GM12878 (cell line): ENCODE measurements around the gene LIMA1.

Experiments
- BRCA1 ChIP-seq: IDR thresholded peaks from 2 replicates; pipeline ENCODE4 v1.6.1; 2011; ENCODE audit warnings: low read depth, low read length, improper control_type of control experiment
- CHD2 ChIP-seq: IDR thresholded peaks from 2 replicates; pipeline ENCODE4 v1.6.1; 2011; ENCODE audit warnings: low read depth, low read length, improper control_type of control experiment, borderline replicate concordance
- EGR1 ChIP-seq, 2 experiments: IDR thresholded peaks; 1 replicate in 1 of 2; 2 replicates in 1 of 2; pipeline ENCODE4 v1.6.1; 2011 to 2012; ENCODE audit warnings: low read depth in 2 of 2, low read length in 2 of 2, borderline replicate concordance in 1 of 2, mild to moderate bottlenecking in 1 of 2, moderate library complexity in 1 of 2
- EP300 ChIP-seq, 2 experiments: fragments of 150-350 bp in 1 of 2; IDR thresholded peaks; 2 replicates each; pipeline ENCODE4 v1.6.1; 2011 to 2012; ENCODE audit warnings: low read depth in 2 of 2, low read length in 2 of 2, borderline replicate concordance in 1 of 2, improper control_type of control experiment in 1 of 2, inconsistent platforms in 1 of 2; ENCODE audit not compliant: control insufficient read depth in 1 of 2
- HCFC1 ChIP-seq: fragments of 150-350 bp; IDR thresholded peaks from 2 replicates; pipeline ENCODE4 v1.6.1; 2014; ENCODE audit warnings: low read length
- POLR2AphosphoS2 ChIP-seq: IDR thresholded peaks from 2 replicates; pipeline ENCODE4 v1.6.1; 2011; ENCODE audit warnings: low read depth, mild to moderate bottlenecking, low read length, improper control_type of control experiment, moderate library complexity
- POLR2AphosphoS5 ChIP-seq: IDR thresholded peaks from 2 replicates; pipeline ENCODE4 v1.6.1; 2011; ENCODE audit warnings: mild to moderate bottlenecking, low read length, inconsistent platforms
- RAD51 ChIP-seq: fragments of 450-650 bp; IDR thresholded peaks from 2 replicates; pipeline ENCODE4 v1.6.1; 2016; ENCODE audit warnings: moderate library complexity, mild to moderate bottlenecking, inconsistent platforms
- RCOR1 ChIP-seq: conservative IDR thresholded peaks from 2 replicates; pipeline ENCODE4 v1.6.1; 2012; ENCODE audit warnings: low read depth, low read length, improper control_type of control experiment
- RUNX3 ChIP-seq: IDR thresholded peaks from 2 replicates; pipeline ENCODE4 v1.6.1; 2012; ENCODE audit warnings: low read length, inconsistent platforms
- ZNF24 ChIP-seq: fragments of 450-650 bp; IDR thresholded peaks from 2 replicates; pipeline ENCODE4 v1.6.1; 2017; ENCODE audit warnings: antibody characterized with exemption, mild to moderate bottlenecking
- ZNF622 ChIP-seq: fragments of 450-650 bp; IDR thresholded peaks from 2 replicates; pipeline ENCODE4 v1.6.1; 2017; ENCODE audit warnings: mild to moderate bottlenecking, inconsistent platforms
- TF ChIP-seq, protein P1 (sequence below), 3 experiments: IDR thresholded peaks in 2 of 3; conservative IDR thresholded peaks in 1 of 3; 2 replicates each; pipeline ENCODE4 v1.5.1; 2011; ENCODE audit warnings: low read depth in 3 of 3, low read length in 3 of 3, mild to moderate bottlenecking in 3 of 3, control low read depth in 2 of 3, moderate library complexity in 2 of 3, inconsistent platforms in 1 of 3, mixed read lengths in 1 of 3; ENCODE audit not compliant: control insufficient read depth in 2 of 3, insufficient read depth in 1 of 3; ENCODE audit errors: extremely low read depth in 1 of 3
- TF ChIP-seq, protein P2 (sequence below): IDR thresholded peaks from 2 replicates; pipeline ENCODE4 v1.6.1; 2011; ENCODE audit warnings: low read depth, mild to moderate bottlenecking, low read length, moderate library complexity, borderline replicate concordance; ENCODE audit errors: extremely low read depth

- no peak for TF ChIP-seq EGR1 (IDR thresholded peaks at IDR 0.05; ENCODE audit: borderline replicate concordance in 1 of 2, low read depth in 2 of 2, low read length in 2 of 2)
- TF ChIP-seq EP300 (IDR thresholded peaks at IDR 0.05; ENCODE audit: borderline replicate concordance in 1 of 2, control insufficient read depth in 1 of 2, low read depth in 2 of 2, low read length in 2 of 2): no peak
- TF ChIP-seq ZNF24: no peak
- TF ChIP-seq, protein P1, sequence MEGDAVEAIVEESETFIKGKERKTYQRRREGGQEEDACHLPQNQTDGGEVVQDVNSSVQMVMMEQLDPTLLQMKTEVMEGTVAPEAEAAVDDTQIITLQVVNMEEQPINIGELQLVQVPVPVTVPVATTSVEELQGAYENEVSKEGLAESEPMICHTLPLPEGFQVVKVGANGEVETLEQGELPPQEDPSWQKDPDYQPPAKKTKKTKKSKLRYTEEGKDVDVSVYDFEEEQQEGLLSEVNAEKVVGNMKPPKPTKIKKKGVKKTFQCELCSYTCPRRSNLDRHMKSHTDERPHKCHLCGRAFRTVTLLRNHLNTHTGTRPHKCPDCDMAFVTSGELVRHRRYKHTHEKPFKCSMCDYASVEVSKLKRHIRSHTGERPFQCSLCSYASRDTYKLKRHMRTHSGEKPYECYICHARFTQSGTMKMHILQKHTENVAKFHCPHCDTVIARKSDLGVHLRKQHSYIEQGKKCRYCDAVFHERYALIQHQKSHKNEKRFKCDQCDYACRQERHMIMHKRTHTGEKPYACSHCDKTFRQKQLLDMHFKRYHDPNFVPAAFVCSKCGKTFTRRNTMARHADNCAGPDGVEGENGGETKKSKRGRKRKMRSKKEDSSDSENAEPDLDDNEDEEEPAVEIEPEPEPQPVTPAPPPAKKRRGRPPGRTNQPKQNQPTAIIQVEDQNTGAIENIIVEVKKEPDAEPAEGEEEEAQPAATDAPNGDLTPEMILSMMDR (IDR thresholded peaks at IDR 0.05 in 2 of 3, conservative IDR thresholded peaks at IDR 0.05 in 1 of 3; ENCODE audit: control insufficient read depth in 2 of 3, extremely low read depth in 1 of 3, insufficient read depth in 1 of 3, low read depth in 3 of 3, low read length in 3 of 3): no peak
- TF ChIP-seq RCOR1: no peak
- no peak for TF ChIP-seq CHD2
- no peak for TF ChIP-seq ZNF622
- no peak for TF ChIP-seq RUNX3
- no peak for TF ChIP-seq BRCA1
- no peak for TF ChIP-seq RAD51
- no peak for TF ChIP-seq HCFC1
- TF ChIP-seq POLR2AphosphoS5: no peak
- TF ChIP-seq, protein P2, sequence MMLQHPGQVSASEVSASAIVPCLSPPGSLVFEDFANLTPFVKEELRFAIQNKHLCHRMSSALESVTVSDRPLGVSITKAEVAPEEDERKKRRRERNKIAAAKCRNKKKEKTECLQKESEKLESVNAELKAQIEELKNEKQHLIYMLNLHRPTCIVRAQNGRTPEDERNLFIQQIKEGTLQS: no peak
- TF ChIP-seq POLR2AphosphoS2: no peak
These were observed 49.0 kb downstream of the LIMA1 start for GRCh38 chr12:50234347-50234746.
